Ovary (tissue), 3 donors: Measurements from ENCODE around the gene OAS2.

Source experiments
- EP300 ChIP-seq: sonication (generic); formaldehyde crosslinking; IDR thresholded peaks from one replicate; pipeline ENCODE4 v1.6.1; 2017; ENCODE audit warnings: antibody characterized with exemption
- POLR2A ChIP-seq: fragments of 450-650 bp; IDR thresholded peaks from one replicate; pipeline ENCODE4 v1.6.1; 2017; ENCODE audit warnings: antibody characterized with exemption, mild to moderate bottlenecking, moderate library complexity
- TF ChIP-seq, protein P1 (sequence below), 3 donors: fragments of 450-650 bp in 2 of 3; fragments of 200-600 bp in 1 of 3; IDR thresholded peaks; one replicate each; pipeline versions ENCODE4 v1.5.1 to v1.8.0; 2016 to 2022; ENCODE audit warnings: antibody characterized with exemption in 3 of 3, mild to moderate bottlenecking in 1 of 3
- donor health status: DM: no; HTN: no; CAD: no.

DNA sequence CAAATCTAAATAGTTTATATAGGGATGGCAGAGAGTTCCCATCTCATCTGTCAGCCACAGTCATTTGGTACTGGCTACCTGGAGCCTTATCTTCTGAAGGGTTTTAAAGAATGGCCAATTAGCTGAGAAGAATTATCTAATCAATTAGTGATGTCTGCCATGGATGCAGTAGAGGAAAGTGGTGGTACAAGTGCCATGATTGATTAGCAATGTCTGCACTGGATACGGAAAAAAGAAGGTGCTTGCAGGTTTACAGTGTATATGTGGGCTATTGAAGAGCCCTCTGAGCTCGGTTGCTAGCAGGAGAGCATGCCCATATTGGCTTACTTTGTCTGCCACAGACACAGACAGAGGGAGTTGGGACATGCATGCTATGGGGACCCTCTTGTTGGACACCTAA lies 7.9 kb upstream of the OAS2 start:
- TF ChIP-seq, protein P1, sequence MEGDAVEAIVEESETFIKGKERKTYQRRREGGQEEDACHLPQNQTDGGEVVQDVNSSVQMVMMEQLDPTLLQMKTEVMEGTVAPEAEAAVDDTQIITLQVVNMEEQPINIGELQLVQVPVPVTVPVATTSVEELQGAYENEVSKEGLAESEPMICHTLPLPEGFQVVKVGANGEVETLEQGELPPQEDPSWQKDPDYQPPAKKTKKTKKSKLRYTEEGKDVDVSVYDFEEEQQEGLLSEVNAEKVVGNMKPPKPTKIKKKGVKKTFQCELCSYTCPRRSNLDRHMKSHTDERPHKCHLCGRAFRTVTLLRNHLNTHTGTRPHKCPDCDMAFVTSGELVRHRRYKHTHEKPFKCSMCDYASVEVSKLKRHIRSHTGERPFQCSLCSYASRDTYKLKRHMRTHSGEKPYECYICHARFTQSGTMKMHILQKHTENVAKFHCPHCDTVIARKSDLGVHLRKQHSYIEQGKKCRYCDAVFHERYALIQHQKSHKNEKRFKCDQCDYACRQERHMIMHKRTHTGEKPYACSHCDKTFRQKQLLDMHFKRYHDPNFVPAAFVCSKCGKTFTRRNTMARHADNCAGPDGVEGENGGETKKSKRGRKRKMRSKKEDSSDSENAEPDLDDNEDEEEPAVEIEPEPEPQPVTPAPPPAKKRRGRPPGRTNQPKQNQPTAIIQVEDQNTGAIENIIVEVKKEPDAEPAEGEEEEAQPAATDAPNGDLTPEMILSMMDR (IDR thresholded peaks at IDR 0.05): no peak
- no peak for TF ChIP-seq EP300
- no peak for TF ChIP-seq POLR2A
